H1 (cell line): ENCODE results near the gene ACER3.

Experiments
- EP300 ChIP-seq, 2 experiments: IDR thresholded peaks; 1 replicate in 1 of 2; 2 replicates in 1 of 2; pipeline ENCODE4 v1.6.1; 2011 to 2012; ENCODE audit warnings: low read depth in 2 of 2, low read length in 2 of 2, mild to moderate bottlenecking in 2 of 2, borderline replicate concordance in 1 of 2, inconsistent platforms in 1 of 2, moderate library complexity in 1 of 2
- EZH2 ChIP-seq: fragments of 200-600 bp; sonication (generic); IDR thresholded peaks from 2 replicates; pipeline ENCODE4 v1.7.1; 2012; ENCODE audit warnings: low read depth, mild to moderate bottlenecking, moderate library complexity, low read length, inconsistent platforms; ENCODE audit not compliant: severe bottlenecking
- GTF2F1 ChIP-seq: IDR thresholded peaks from 2 replicates; pipeline ENCODE4 v1.6.1; 2012; ENCODE audit warnings: low read depth, low read length, improper control_type of control experiment, borderline replicate concordance
- JUND ChIP-seq: IDR thresholded peaks from 2 replicates; pipeline ENCODE4 v1.6.1; 2011; ENCODE audit warnings: mild to moderate bottlenecking, improper control_type of control experiment, low read length
- POLR2A ChIP-seq, 2 experiments: IDR thresholded peaks; 1 replicate in 1 of 2; 2 replicates in 1 of 2; pipeline ENCODE4 v1.6.1; 2011; ENCODE audit warnings: low read depth in 2 of 2, low read length in 2 of 2, mild to moderate bottlenecking in 2 of 2; ENCODE audit errors: control extremely low read depth in 1 of 2
- POLR2AphosphoS5 ChIP-seq: IDR thresholded peaks from 2 replicates; pipeline ENCODE4 v1.6.1; 2011; ENCODE audit warnings: low read depth, low read length
- RNF2 ChIP-seq: fragments of 200-900, 300-1000 bp; sonication (generic); IDR thresholded peaks from 2 replicates; pipeline ENCODE4 v1.7.1; 2016; ENCODE audit warnings: borderline replicate concordance, low read depth, mild to moderate bottlenecking, antibody characterized with exemption, low read length; ENCODE audit not compliant: poor library complexity, severe bottlenecking; ENCODE audit errors: missing control alignments
- SIRT6 ChIP-seq: IDR thresholded peaks from one replicate; pipeline ENCODE4 v1.7.1; 2012; ENCODE audit warnings: low read length, inconsistent platforms
- SRF ChIP-seq: IDR thresholded peaks from 2 replicates; pipeline ENCODE4 v1.6.1; 2011; ENCODE audit warnings: mild to moderate bottlenecking, low read depth, low read length, moderate library complexity
- TF ChIP-seq, protein P1 (sequence below), 3 experiments: IDR thresholded peaks; 1 replicate in 2 of 3; 2 replicates in 1 of 3; pipeline versions ENCODE4 v1.5.1 to v1.6.1; 2011; ENCODE audit warnings: low read length in 3 of 3, mild to moderate bottlenecking in 3 of 3, inconsistent platforms in 2 of 3, low read depth in 1 of 3, moderate library complexity in 1 of 3; ENCODE audit not compliant: insufficient read depth in 1 of 3; ENCODE audit errors: control extremely low read depth in 1 of 3

DNA sequence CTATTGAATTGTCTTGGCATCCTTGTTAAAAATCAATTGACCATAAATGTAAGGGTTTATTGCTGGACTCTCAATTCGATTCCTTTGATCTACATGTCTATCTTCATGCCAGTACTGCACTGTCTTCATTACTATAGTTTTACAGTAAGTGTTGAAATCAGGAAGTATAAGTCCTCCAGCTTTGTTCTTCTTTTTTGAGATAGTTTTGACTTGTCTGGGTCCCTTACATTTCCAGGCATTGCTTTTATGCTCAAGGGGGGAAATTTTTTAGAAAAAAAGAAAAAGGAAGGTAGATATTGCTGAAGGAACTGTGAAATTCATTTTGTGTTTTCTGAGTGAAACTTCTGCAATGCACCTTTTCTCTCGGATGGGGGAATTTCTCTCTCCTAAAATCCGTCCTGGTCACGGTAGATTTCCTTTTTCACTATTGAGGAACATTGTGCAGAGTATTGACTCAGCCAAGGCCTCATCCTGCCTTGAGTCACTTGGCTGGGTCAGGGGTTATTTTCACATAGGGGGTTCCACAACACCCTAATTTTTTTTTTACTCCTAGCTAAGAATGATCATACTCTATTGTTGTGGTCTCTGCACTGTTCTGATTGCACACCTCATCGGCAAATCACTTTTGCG is 2.8 kb upstream of the ACER3 start:
- TF ChIP-seq, protein P1, sequence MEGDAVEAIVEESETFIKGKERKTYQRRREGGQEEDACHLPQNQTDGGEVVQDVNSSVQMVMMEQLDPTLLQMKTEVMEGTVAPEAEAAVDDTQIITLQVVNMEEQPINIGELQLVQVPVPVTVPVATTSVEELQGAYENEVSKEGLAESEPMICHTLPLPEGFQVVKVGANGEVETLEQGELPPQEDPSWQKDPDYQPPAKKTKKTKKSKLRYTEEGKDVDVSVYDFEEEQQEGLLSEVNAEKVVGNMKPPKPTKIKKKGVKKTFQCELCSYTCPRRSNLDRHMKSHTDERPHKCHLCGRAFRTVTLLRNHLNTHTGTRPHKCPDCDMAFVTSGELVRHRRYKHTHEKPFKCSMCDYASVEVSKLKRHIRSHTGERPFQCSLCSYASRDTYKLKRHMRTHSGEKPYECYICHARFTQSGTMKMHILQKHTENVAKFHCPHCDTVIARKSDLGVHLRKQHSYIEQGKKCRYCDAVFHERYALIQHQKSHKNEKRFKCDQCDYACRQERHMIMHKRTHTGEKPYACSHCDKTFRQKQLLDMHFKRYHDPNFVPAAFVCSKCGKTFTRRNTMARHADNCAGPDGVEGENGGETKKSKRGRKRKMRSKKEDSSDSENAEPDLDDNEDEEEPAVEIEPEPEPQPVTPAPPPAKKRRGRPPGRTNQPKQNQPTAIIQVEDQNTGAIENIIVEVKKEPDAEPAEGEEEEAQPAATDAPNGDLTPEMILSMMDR (IDR thresholded peaks at IDR 0.05; ENCODE audit: control extremely low read depth in 1 of 3, insufficient read depth in 1 of 3, low read depth in 1 of 3, low read length in 3 of 3), result no peak
- TF ChIP-seq POLR2A (IDR thresholded peaks at IDR 0.05; ENCODE audit: control extremely low read depth in 1 of 2, low read depth in 2 of 2, low read length in 2 of 2) (no peak), RNF2 (no peak), POLR2AphosphoS5 (no peak), EP300 (IDR thresholded peaks at IDR 0.05; ENCODE audit: borderline replicate concordance in 1 of 2, low read depth in 2 of 2, low read length in 2 of 2) (no peak), SRF (no peak), JUND (no peak), GTF2F1 (no peak), SIRT6 (no peak), EZH2 (no peak)
